ENCODE results near the gene TNNC2. TPM values are rescaled to one million over a fixed set of nuclear protein-coding genes. Genes with fewer than 3 reads are reported as not detected.

Gene TNNC2
- total and polyA plus RNA-seq, 2 experiments from 2014 or later = 0.59 to 32.5 TPM

- H3K9me3 Mint-ChIP-seq = no peaks in the 10 kb centered on the region; the same call in 1 of the 3 replicates
- H3K9me2 ChIP-seq (ENCODE audit: insufficient read depth) = no peaks in the 10 kb centered on the region
- H3K27ac ChIP-seq (ENCODE audit: low read depth) = no peak overlapping the region
- H3K4me1 Mint-ChIP-seq = peaks cover 30% of the 10 kb centered on the region
- peaks cover 7% of the 10 kb centered on the region; the same call in 2 of the 3 replicates for H3K36me3 Mint-ChIP-seq (ENCODE audit: low read depth)
- H3K4me3 Mint-ChIP-seq = no peak overlapping the region
- peak overlapping the region; percentile 20; the same call in 1 of the 2 replicates for H3K4me3 ChIP-seq
- H3F3A ChIP-seq (replicated peaks; ENCODE audit: low read depth) = peaks cover 18% of the 10 kb centered on the region; the same call in 1 of the 2 replicates
- H3K36me3 ChIP-seq (ENCODE audit: insufficient read depth) = no peaks in the 10 kb centered on the region
- no peak overlapping the region for H3K27ac Mint-ChIP-seq
- peaks cover 31% of the 10 kb centered on the region for H3K27me3 Mint-ChIP-seq (ENCODE audit: insufficient read depth, low read depth, poor library complexity)
- TF ChIP-seq EZH2phosphoT487 (IDR thresholded peaks at IDR 0.05; ENCODE audit: unreplicated experiment) (no peak), ZNF462 (CRISPR knock-in tag; IDR thresholded peaks at IDR 0.05) (no peak), CTCF (conservative IDR thresholded peaks at IDR 0.05; ENCODE audit: low read depth in 2 of 2) (no peak), POLR2AphosphoS5 (IDR thresholded peaks at IDR 0.05; ENCODE audit: low read depth) (no peak), NANOG (IDR thresholded peaks at IDR 0.05; ENCODE audit: borderline replicate concordance) (no peak), ZNF331 (CRISPR knock-in tag; IDR thresholded peaks at IDR 0.05; ENCODE audit: low read depth) (no peak), CREB1 (CRISPR knock-in tag; IDR thresholded peaks at IDR 0.05; ENCODE audit: low read depth) (no peak), EZH2 (IDR thresholded peaks at IDR 0.05; ENCODE audit: low read depth, unreplicated experiment) (no peak), STAT1 (IDR thresholded peaks at IDR 0.05; ENCODE audit: unreplicated experiment) (no peak), JUNB (IDR thresholded peaks at IDR 0.05; ENCODE audit: unreplicated experiment) (no peak), ETS1 (IDR thresholded peaks at IDR 0.05) (no peak), REST (IDR thresholded peaks at IDR 0.05; ENCODE audit: unreplicated experiment) (no peak), ZNF114 (CRISPR knock-in tag; IDR thresholded peaks at IDR 0.05) (no peak)
- DNase-seq (ENCODE audit: low spot score) = peak; percentile 64
- peak overlapping the region; percentile 78 for H3K4me2 ChIP-seq
- peak overlapping the region; percentile 47; the same call in 1 of the 2 replicates for H2AFZ ChIP-seq
- no peaks in the 10 kb centered on the region for H4K20me1 ChIP-seq (replicated peaks; ENCODE audit: insufficient read depth)
- peak; percentile 30 for ATAC-seq
- H3K79me2 ChIP-seq (replicated peaks; ENCODE audit: insufficient read depth) = no peaks in the 10 kb centered on the region
- H3K27me3 ChIP-seq (ENCODE audit: insufficient read depth) = peaks cover 9% of the 10 kb centered on the region
- peaks cover 15% of the 10 kb centered on the region for H3K4me1 ChIP-seq (ENCODE audit: insufficient read depth)
These were observed 4.3 kb downstream of the TNNC2 start for GRCh38 chr20:45822857-45823256.

Data from GM23338 (cell line).